ENCODE measurements around the gene ENTPD6. TPM values are rescaled to one million over a fixed set of nuclear protein-coding genes. Genes with fewer than 3 reads are reported as not detected.

Gene ENTPD6
- total and polyA plus RNA-seq, 10 donors: 23.0 to 49.6 (median 35.6) TPM

DNA sequence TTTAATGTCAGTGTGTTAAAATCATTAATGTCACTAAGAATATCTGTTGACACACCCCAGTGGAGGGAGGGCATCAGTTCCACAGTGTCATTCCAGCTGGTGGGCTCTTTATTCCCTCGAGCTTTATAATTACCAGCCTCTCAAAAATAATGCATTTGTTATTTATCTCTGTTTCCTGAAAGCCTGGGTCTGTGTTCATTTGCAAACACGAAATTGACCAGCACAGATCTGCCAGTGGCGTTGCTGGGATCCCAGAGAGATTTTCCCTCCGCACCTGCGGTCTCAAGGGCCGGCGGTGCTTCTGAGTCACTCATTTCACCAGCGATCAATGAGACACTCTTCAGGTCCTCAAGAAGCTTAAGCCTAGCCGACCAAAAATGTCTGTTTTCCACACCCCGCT is 46.7 kb downstream of the ENTPD6 start:
- peaks cover 0 to 9% (median 0%) of the 10 kb centered on the region in 8 donors for H3K9me3 ChIP-seq
- no peaks in the 10 kb centered on the region for H3K36me3 ChIP-seq
- TF ChIP-seq POLR2A (IDR thresholded peaks at IDR 0.05): no peak
- TF ChIP-seq, protein P1, sequence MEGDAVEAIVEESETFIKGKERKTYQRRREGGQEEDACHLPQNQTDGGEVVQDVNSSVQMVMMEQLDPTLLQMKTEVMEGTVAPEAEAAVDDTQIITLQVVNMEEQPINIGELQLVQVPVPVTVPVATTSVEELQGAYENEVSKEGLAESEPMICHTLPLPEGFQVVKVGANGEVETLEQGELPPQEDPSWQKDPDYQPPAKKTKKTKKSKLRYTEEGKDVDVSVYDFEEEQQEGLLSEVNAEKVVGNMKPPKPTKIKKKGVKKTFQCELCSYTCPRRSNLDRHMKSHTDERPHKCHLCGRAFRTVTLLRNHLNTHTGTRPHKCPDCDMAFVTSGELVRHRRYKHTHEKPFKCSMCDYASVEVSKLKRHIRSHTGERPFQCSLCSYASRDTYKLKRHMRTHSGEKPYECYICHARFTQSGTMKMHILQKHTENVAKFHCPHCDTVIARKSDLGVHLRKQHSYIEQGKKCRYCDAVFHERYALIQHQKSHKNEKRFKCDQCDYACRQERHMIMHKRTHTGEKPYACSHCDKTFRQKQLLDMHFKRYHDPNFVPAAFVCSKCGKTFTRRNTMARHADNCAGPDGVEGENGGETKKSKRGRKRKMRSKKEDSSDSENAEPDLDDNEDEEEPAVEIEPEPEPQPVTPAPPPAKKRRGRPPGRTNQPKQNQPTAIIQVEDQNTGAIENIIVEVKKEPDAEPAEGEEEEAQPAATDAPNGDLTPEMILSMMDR (IDR thresholded peaks at IDR 0.05 in 8 of 11, conservative IDR thresholded peaks at IDR 0.05 in 3 of 11): no peak
- no peak for TF ChIP-seq POLR2AphosphoS5 (IDR thresholded peaks at IDR 0.05)
- peaks cover 4 to 13% (median 9%) of the 10 kb centered on the region in 6 donors for H3K4me1 ChIP-seq
- H3K27me3 ChIP-seq (replicated peaks in 1 of 7): peaks cover 0 to 31% (median 0%) of the 10 kb centered on the region in 7 donors
- no peak for DNase-seq
- H3K4me3 ChIP-seq: no peak overlapping the region
- intact Hi-C loops (cut with DNase I; ENCODE audit: low total_unique reads): no loop called here
- H3K27ac ChIP-seq: no peak overlapping the region
- WGBS, 5 donors: 85 to 91% (median 88%) methylated on average over 10 of the region's 10 CpGs

DNA sequence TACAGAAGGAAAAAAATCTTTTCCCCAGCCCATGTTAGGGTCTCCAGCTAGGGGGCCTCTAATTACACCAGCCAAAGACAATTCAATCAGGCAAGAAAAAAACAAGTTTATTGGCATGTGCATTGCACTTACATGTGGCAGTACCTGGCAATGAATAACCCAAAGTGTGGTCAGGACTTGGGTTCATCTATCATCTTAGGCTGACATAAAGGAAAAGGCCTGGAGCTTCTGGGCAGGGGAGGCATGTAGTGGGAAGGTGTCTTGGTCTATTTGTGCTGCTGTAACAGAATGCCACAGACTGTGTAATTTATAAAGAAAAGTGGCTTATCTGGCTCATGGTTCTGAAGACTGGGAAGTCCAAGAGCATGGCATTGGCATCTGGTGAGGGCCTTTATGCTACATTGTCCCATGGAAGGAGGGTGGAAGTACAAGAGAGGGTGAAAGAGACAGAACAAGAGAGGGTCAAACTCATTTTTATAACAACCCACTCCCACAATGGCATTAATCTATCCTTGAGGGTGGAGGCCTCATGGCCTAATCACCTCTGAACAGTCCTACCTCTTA is 48.0 kb downstream of the ENTPD6 start:
- Histone ChIP-seq H3K4me3 (no peak overlapping the region), H3K27me3 (replicated peaks in 1 of 7) (peaks cover 0 to 18% (median 0%) of the 10 kb centered on the region in 7 donors), H3K36me3 (no peaks in the 10 kb centered on the region), H3K27ac (no peak overlapping the region), H3K9me3 (peaks cover 0 to 9% (median 0%) of the 10 kb centered on the region in 8 donors), H3K4me1 (peaks cover 4 to 19% (median 12%) of the 10 kb centered on the region in 6 donors)
- intact Hi-C loops (cut with DNase I; ENCODE audit: low total_unique reads): no loop called here
- DNase-seq: no peak
- TF ChIP-seq POLR2A (IDR thresholded peaks at IDR 0.05): no peak

DNA sequence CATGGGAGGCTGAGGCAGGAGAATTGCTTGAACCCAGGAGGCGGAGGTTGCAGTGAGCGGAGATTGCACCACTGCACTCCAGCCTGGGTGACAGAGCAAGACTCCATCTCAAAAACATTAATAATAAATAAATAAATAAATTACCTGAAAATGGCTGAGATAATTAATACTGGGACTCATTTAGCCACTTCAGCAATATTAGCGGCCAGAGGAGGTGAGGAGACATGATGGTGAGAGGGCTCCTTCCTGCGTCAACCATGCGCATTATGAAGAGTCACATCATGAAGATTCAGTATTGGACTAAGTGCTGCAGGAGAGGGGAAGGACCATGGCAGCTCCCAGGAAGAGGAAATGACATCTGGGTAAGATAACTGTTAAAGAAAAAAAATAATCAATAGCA is 49.5 kb downstream of the ENTPD6 start:
- no peak overlapping the region for H3K4me3 ChIP-seq
- H3K36me3 ChIP-seq: no peaks in the 10 kb centered on the region
- H3K27ac ChIP-seq: no peak overlapping the region
- peaks cover 0 to 9% (median 0%) of the 10 kb centered on the region in 8 donors for H3K9me3 ChIP-seq
- 94 to 99% (median 98%) methylated on average over 5 of the region's 5 CpGs for WGBS, 5 donors
- intact Hi-C loops (cut with DNase I; ENCODE audit: low total_unique reads): no loop called here
- H3K4me1 ChIP-seq: peaks cover 11 to 34% (median 26%) of the 10 kb centered on the region in 6 donors
- no peak for DNase-seq
- H3K27me3 ChIP-seq (replicated peaks in 1 of 7): peaks cover 0 to 6% (median 0%) of the 10 kb centered on the region in 7 donors
- TF ChIP-seq POLR2AphosphoS5 (IDR thresholded peaks at IDR 0.05) (no peak), POLR2A (IDR thresholded peaks at IDR 0.05) (no peak)
- TF ChIP-seq, protein P1 (IDR thresholded peaks at IDR 0.05 in 8 of 11, conservative IDR thresholded peaks at IDR 0.05 in 3 of 11): no peak

DNA sequence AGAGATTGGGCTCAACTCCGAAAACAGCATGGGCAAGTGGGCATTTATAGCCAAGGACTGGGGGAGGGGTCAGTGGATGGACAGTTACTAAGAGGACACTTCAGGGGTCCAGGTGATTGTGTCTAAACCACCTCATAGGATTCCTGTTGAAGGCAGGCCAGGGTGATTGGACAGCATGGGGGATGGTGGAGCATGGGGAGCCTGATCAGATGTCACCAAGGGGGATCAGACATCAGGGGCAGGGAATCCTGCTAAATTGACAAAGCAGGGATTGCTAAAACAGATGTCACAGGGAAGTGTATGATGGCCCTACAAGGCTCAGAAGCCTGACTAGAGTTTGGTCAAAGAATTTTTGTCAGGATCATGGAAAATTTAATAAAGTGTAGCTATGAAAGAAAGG is 49.9 kb downstream of the ENTPD6 start:
- no peak for DNase-seq
- Histone ChIP-seq H3K4me1 (peaks cover 11 to 39% (median 29%) of the 10 kb centered on the region in 6 donors), H3K27ac (no peak overlapping the region), H3K9me3 (peaks cover 0 to 9% (median 0%) of the 10 kb centered on the region in 8 donors), H3K27me3 (replicated peaks in 1 of 7) (peaks cover 0 to 6% (median 0%) of the 10 kb centered on the region in 7 donors), H3K4me3 (no peak overlapping the region), H3K36me3 (no peaks in the 10 kb centered on the region)
- intact Hi-C loops (cut with DNase I; ENCODE audit: low total_unique reads): no loop called here
- TF ChIP-seq POLR2A (IDR thresholded peaks at IDR 0.05) (no peak), POLR2AphosphoS5 (IDR thresholded peaks at IDR 0.05) (no peak)
- TF ChIP-seq, protein P1 (IDR thresholded peaks at IDR 0.05 in 8 of 11, conservative IDR thresholded peaks at IDR 0.05 in 3 of 11): no peak
- 84 to 100% (median 100%) methylated on average over 1 of the region's 1 CpG for WGBS, 5 donors

Data from spleen (tissue), 11 donors.